ENCODE results near the gene THBS4.

THBS4 gene

GRCh38 chr5:80117446-80117845, 82.3 kb downstream of the THBS4 start:
- no peak overlapping the region for H3K27ac ChIP-seq
- TF ChIP-seq CTCF (conservative IDR thresholded peaks at IDR 0.05) = no peak

- TF ChIP-seq CTCF (conservative IDR thresholded peaks at IDR 0.05) = no peak
- H3K27ac ChIP-seq = no peak overlapping the region
These were observed 84.2 kb downstream of the THBS4 start for GRCh38 chr5:80119372-80119771.

- no peak overlapping the region for H3K27ac ChIP-seq
- TF ChIP-seq CTCF (conservative IDR thresholded peaks at IDR 0.05) = no peak
These were observed 87.4 kb downstream of the THBS4 start for GRCh38 chr5:80122579-80122978.

GRCh38 chr5:80124121-80124918, 89.2 kb downstream of the THBS4 start:
- TF ChIP-seq CTCF (conservative IDR thresholded peaks at IDR 0.05) = no peak

GRCh38 chr5:80125022-80125961, 90.1 kb downstream of the THBS4 start:
- no peak for TF ChIP-seq CTCF (conservative IDR thresholded peaks at IDR 0.05)
- H3K27ac ChIP-seq = no peak overlapping the region

More at GRCh38 chr5:80124121-80124918, 89.2 kb downstream of the THBS4 start:
- no peak overlapping the region for H3K27ac ChIP-seq

GRCh38 chr5:80125962-80126480, 90.9 kb downstream of the THBS4 start:
- TF ChIP-seq CTCF (conservative IDR thresholded peaks at IDR 0.05) = no peak
- no peak overlapping the region for H3K27ac ChIP-seq

- no peak for TF ChIP-seq CTCF (conservative IDR thresholded peaks at IDR 0.05)
- no peak overlapping the region for H3K27ac ChIP-seq
These were observed 92.0 kb downstream of the THBS4 start for GRCh38 chr5:80127116-80127552.

All from VCaP (cell line).